Measurements from ENCODE around the gene GNPDA1. TPM values are rescaled to one million over a fixed set of nuclear protein-coding genes. Genes with fewer than 3 reads are reported as not detected.

GNPDA1 gene
- total RNA-seq, 4 donors from 2014 or later = 34.1 to 46.1 (median 36.3) TPM

- no peak overlapping the region for H3K4me3 ChIP-seq
- no peak for ATAC-seq
- WGBS, 2 donors (ENCODE audit: low coverage in 1 of 2) = 88 to 96% methylated on average over 4 to 6 of the region's 6 CpGs
- TF ChIP-seq POLR2A (IDR thresholded peaks at IDR 0.05) = no peak
- TF ChIP-seq CTCF (IDR thresholded peaks at IDR 0.05) = no peak
- no peak for TF ChIP-seq POLR2AphosphoS5 (IDR thresholded peaks at IDR 0.05)
- no peak for TF ChIP-seq EP300 (IDR thresholded peaks at IDR 0.05)
- peaks cover 0 to 5% (median 3%) of the 10 kb centered on the region in 3 donors for H3K4me1 ChIP-seq
- H3K27ac ChIP-seq = no peak overlapping the region
- H3K27me3 ChIP-seq = no peaks in the 10 kb centered on the region
- no peaks in the 10 kb centered on the region for H3K36me3 ChIP-seq
- peaks cover 0 to 8% (median 0%) of the 10 kb centered on the region in 3 donors for H3K9me3 ChIP-seq
Measured at GRCh38 chr5:142023836-142024235, 11.0 kb upstream of the GNPDA1 start.

GRCh38 chr5:142020122-142020659 lies 7.4 kb upstream of the GNPDA1 start:
- peaks cover 0 to 7% (median 0%) of the 10 kb centered on the region in 3 donors for H3K4me1 ChIP-seq
- H3K36me3 ChIP-seq = no peaks in the 10 kb centered on the region
- WGBS, 2 donors (ENCODE audit: low coverage in 1 of 2) = 69 to 92% methylated on average over 1 of the region's 1 CpG
- no peak overlapping the region for H3K4me3 ChIP-seq
- H3K9me3 ChIP-seq = peaks cover 0 to 8% (median 0%) of the 10 kb centered on the region in 3 donors
- H3K27me3 ChIP-seq = no peaks in the 10 kb centered on the region
- no peak for TF ChIP-seq CTCF (IDR thresholded peaks at IDR 0.05)
- TF ChIP-seq EP300 (IDR thresholded peaks at IDR 0.05) = no peak
- TF ChIP-seq POLR2AphosphoS5 (IDR thresholded peaks at IDR 0.05) = no peak
- no peak for TF ChIP-seq POLR2A (IDR thresholded peaks at IDR 0.05)
- H3K27ac ChIP-seq = no peak overlapping the region
- no peak for ATAC-seq

- Histone ChIP-seq H3K4me1 (peaks cover 0 to 25% (median 0%) of the 10 kb centered on the region in 3 donors), H3K27me3 (no peaks in the 10 kb centered on the region), H3K27ac (no peak overlapping the region), H3K4me3 (no peak overlapping the region), H3K36me3 (no peaks in the 10 kb centered on the region), H3K9me3 (peaks cover 0 to 8% (median 0%) of the 10 kb centered on the region in 3 donors)
- TF ChIP-seq EP300 (IDR thresholded peaks at IDR 0.05) = no peak
- TF ChIP-seq POLR2A (IDR thresholded peaks at IDR 0.05) = no peak
- no peak for TF ChIP-seq CTCF (IDR thresholded peaks at IDR 0.05)
- TF ChIP-seq POLR2AphosphoS5 (IDR thresholded peaks at IDR 0.05) = no peak
- ATAC-seq = no peak
- WGBS, 2 donors (ENCODE audit: low coverage in 1 of 2) = 77 to 89% methylated on average over 3 of the region's 5 CpGs
Measured at GRCh38 chr5:142017832-142018427, 5.1 kb upstream of the GNPDA1 start.

GRCh38 chr5:142016556-142016955 lies 3.7 kb upstream of the GNPDA1 start:
- no peak overlapping the region for H3K4me3 ChIP-seq
- no peaks in the 10 kb centered on the region for H3K27me3 ChIP-seq
- peak overlapping the region in 1 of 4 donors; percentile 23 for H3K27ac ChIP-seq
- peaks cover 0 to 1% of the 10 kb centered on the region in 2 donors for H3K36me3 ChIP-seq
- peaks cover 0 to 8% (median 0%) of the 10 kb centered on the region in 3 donors for H3K9me3 ChIP-seq
- no peak for ATAC-seq
- peaks cover 0 to 34% (median 0%) of the 10 kb centered on the region in 3 donors for H3K4me1 ChIP-seq
- TF ChIP-seq CTCF (IDR thresholded peaks at IDR 0.05) (no peak), EP300 (IDR thresholded peaks at IDR 0.05) (no peak), POLR2AphosphoS5 (IDR thresholded peaks at IDR 0.05) (no peak), POLR2A (IDR thresholded peaks at IDR 0.05) (no peak)
- WGBS, 2 donors (ENCODE audit: low coverage in 1 of 2) = 76 to 91% methylated on average over 2 to 4 of the region's 4 CpGs
